Fibroblast of skin of abdomen (primary cell): Measurements from ENCODE around the gene PHLDB1.
"Not testable (repeated sequence)": the region's sequence is repeated elsewhere in the genome, so short reads cannot be mapped to it uniquely, and the experiment has no call there.

Source experiments
- DNase-seq: peaks from one replicate; pipeline ENCODE4 v3.0.0-alpha.2; 2013

PHLDB1 gene

GRCh38 chr11:118606157-118606843 is 1.1 kb upstream of the PHLDB1 start:
- no peak for DNase-seq

GRCh38 chr11:118606844-118607228 is 579 bp upstream of the PHLDB1 start:
- DNase-seq = no peak

- peak; percentile 83 for DNase-seq
These were observed 1.2 kb downstream of the PHLDB1 start for GRCh38 chr11:118608360-118609227.

GRCh38 chr11:118609380-118610224 is 2.2 kb downstream of the PHLDB1 start:
- peak; percentile 31 for DNase-seq

GRCh38 chr11:118610225-118610772 is 2.9 kb downstream of the PHLDB1 start:
- DNase-seq = no peak

GRCh38 chr11:118610773-118611432 is 3.5 kb downstream of the PHLDB1 start:
- peak; percentile 60 for DNase-seq

- not testable (repeated sequence) for DNase-seq
These were observed 4.0 kb downstream of the PHLDB1 start for GRCh38 chr11:118611433-118611795.

GRCh38 chr11:118612378-118612777 is 5.0 kb downstream of the PHLDB1 start:
- DNase-seq = no peak

GRCh38 chr11:118614511-118614910 is 7.1 kb downstream of the PHLDB1 start:
- no peak for DNase-seq

GRCh38 chr11:118615282-118615975 is 8.0 kb downstream of the PHLDB1 start:
- peak; percentile 37 for DNase-seq

GRCh38 chr11:118615976-118616371 is 8.6 kb downstream of the PHLDB1 start:
- no peak for DNase-seq

- peak; percentile 71 for DNase-seq
These were observed 10.9 kb downstream of the PHLDB1 start for GRCh38 chr11:118618115-118618990.

- DNase-seq = peak; percentile 90
These were observed 11.6 kb downstream of the PHLDB1 start for GRCh38 chr11:118618991-118619375.

GRCh38 chr11:118619444-118620197 is 12.2 kb downstream of the PHLDB1 start:
- peak; percentile 98 for DNase-seq

- no peak for DNase-seq
These were observed 13.2 kb downstream of the PHLDB1 start for GRCh38 chr11:118620529-118621070.

- peak; percentile 92 for DNase-seq
These were observed 13.8 kb downstream of the PHLDB1 start for GRCh38 chr11:118621071-118621783.

- DNase-seq = no peak
These were observed 14.5 kb downstream of the PHLDB1 start for GRCh38 chr11:118621784-118622375.
